ENCODE results near the gene IGFL1. TPM values are rescaled to one million over a fixed set of nuclear protein-coding genes. Genes with fewer than 3 reads are reported as not detected.

IGFL1 gene
- total and polyA plus RNA-seq, 10 of the 15 experiments (the other 5 are each of a cell fraction or from before 2014, with no cell fraction given) = not detected

- TF ChIP-seq, protein P1, sequence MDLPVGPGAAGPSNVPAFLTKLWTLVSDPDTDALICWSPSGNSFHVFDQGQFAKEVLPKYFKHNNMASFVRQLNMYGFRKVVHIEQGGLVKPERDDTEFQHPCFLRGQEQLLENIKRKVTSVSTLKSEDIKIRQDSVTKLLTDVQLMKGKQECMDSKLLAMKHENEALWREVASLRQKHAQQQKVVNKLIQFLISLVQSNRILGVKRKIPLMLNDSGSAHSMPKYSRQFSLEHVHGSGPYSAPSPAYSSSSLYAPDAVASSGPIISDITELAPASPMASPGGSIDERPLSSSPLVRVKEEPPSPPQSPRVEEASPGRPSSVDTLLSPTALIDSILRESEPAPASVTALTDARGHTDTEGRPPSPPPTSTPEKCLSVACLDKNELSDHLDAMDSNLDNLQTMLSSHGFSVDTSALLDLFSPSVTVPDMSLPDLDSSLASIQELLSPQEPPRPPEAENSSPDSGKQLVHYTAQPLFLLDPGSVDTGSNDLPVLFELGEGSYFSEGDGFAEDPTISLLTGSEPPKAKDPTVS (IDR thresholded peaks at IDR 0.05; ENCODE audit: low read depth, low read length) = no peak
These were observed 27.9 kb upstream of the IGFL1 start (continued) for GRCh38 chr19:46201454-46202310.

- 2% methylated on average over 4 of the region's 4 CpGs for WGBS (ENCODE audit: insufficient coverage, insufficient replicate concordance, low lambda C conversion rate, missing lambda C conversion rate)
- ChIA-PET POLR2A (no interaction called here), CTCF (no interaction called here), RAD21 (ENCODE audit: unreplicated experiment) (no interaction called here), SMC1A (ENCODE audit: uncharacterized antibody, unreplicated experiment) (no interaction called here)
- in situ Hi-C loops (cut with MboI) (no loop called here), intact Hi-C loops (cut with micrococcal nuclease; ENCODE audit: unreplicated experiment) (no loop called here)
- H3K27ac ChIP-seq (ENCODE audit: control insufficient read depth, insufficient read depth) = no peak overlapping the region
- H3K4me3 ChIP-seq = no peak overlapping the region
- H2AFZ ChIP-seq (ENCODE audit: control insufficient read depth, low read depth, low read length) = no peak overlapping the region
- H3K4me2 ChIP-seq (ENCODE audit: control insufficient read depth, insufficient read depth) = no peak overlapping the region
- no peaks in the 10 kb centered on the region for H3K9me3 ChIP-seq (replicated peaks; ENCODE audit: control insufficient read depth, insufficient read depth, low read length)
- peaks cover 0 to 2% of the 10 kb centered on the region in 2 experiments; a peak in 2 of 4 replicates for H3K27me3 ChIP-seq (replicated peaks in 1 of 2; ENCODE audit: control insufficient read depth in 2 of 2, insufficient read depth in 2 of 2, low read length in 1 of 2)
- ATAC-seq = no peak
- no peak overlapping the region for H3K9ac ChIP-seq (ENCODE audit: control insufficient read depth, insufficient read depth, low read length)
- no peaks in the 10 kb centered on the region for H3K4me1 ChIP-seq (ENCODE audit: control insufficient read depth, insufficient read depth, low read length)
- H3K36me3 ChIP-seq (ENCODE audit: control insufficient read depth in 2 of 2, insufficient read depth in 2 of 2, low read length in 1 of 2) = no peaks in the 10 kb centered on the region
- no TSS peak for BruUV-seq (replicated peaks)
- FAIRE-seq = no peak
- no peaks in the 10 kb centered on the region for H3K79me2 ChIP-seq (ENCODE audit: control insufficient read depth, insufficient read depth, low read length)
- no peaks in the 10 kb centered on the region for H4K20me1 ChIP-seq (ENCODE audit: control insufficient read depth, insufficient read depth)
- no peak for DNase-seq (ENCODE audit: low read depth, low spot score)
- TF ChIP-seq SPI1 (IDR thresholded peaks at IDR 0.05; ENCODE audit: borderline replicate concordance, insufficient read depth, low read depth, low read length) = no peak
- no peak for TF ChIP-seq BCLAF1 (IDR thresholded peaks at IDR 0.05)
- no peak for TF ChIP-seq TCF3 (IDR thresholded peaks at IDR 0.05; ENCODE audit: borderline replicate concordance, insufficient read depth, low read depth, low read length)
- TF ChIP-seq BRCA1 (IDR thresholded peaks at IDR 0.05; ENCODE audit: low read depth, low read length) = no peak
- no peak for TF ChIP-seq SMAD5 (IDR thresholded peaks at IDR 0.05; ENCODE audit: low read depth)
- no peak for TF ChIP-seq RELB (IDR thresholded peaks at IDR 0.05; ENCODE audit: low read depth)
- no peak for TF ChIP-seq REST (IDR thresholded peaks at IDR 0.05; ENCODE audit: low read depth, low read length)
- no peak for TF ChIP-seq ZNF384 (IDR thresholded peaks at IDR 0.05; ENCODE audit: borderline replicate concordance, low read depth, low read length)
- TF ChIP-seq BHLHE40 (IDR thresholded peaks at IDR 0.05; ENCODE audit: borderline replicate concordance in 1 of 2, low read depth in 2 of 2, low read length in 1 of 2) = no peak
- TF ChIP-seq POLR2AphosphoS2 (IDR thresholded peaks at IDR 0.05; ENCODE audit: low read depth, low read length) = no peak
These were observed 27.1 kb upstream of the IGFL1 start for GRCh38 chr19:46202426-46202825.

Measured in GM12878 (cell line).